ENCODE data around the gene BLTP3B.
"Not testable (repeated sequence)": the region's sequence is repeated elsewhere in the genome, so short reads cannot be mapped to it uniquely, and the experiment has no call there.

The BLTP3B gene

GRCh38 chr12:100142851-100143559, at the start of gene BLTP3B:
Gene BLTP3B (minus strand): TSS chr12:100142874. CDS start chr12:100142635, 239 bp downstream.
- Histone ChIP-seq H3K27me3 (no peaks in the 10 kb centered on the region), H3K9me3 (no peaks in the 10 kb centered on the region), H3K4me1 (peaks cover 0 to 38% (median 20%) of the 10 kb centered on the region in 4 donors), H3K27ac (peak within 1 kb of the TSS; percentile 100), H3K36me3 (no peaks in the 10 kb centered on the region), H3K4me3 (peak within 1 kb of the TSS; percentile 97 to 99)
- DNase-seq, result peak; percentile 91 to 97
- intact Hi-C loops (cut with DNase I; ENCODE audit: low total_unique reads), result loop anchor here (5.0 kb wide), 1 partner anchor 231 kb away; no protein-coding TSS in a partner anchor
- no peak for TF ChIP-seq CTCF (IDR thresholded peaks at IDR 0.05)

GRCh38 chr12:100189636-100190394, 47.1 kb upstream of the BLTP3B start:
- peaks cover 0 to 29% (median 0%) of the 10 kb centered on the region in 3 donors for H3K36me3 ChIP-seq
- intact Hi-C loops (cut with DNase I; ENCODE audit: low total_unique reads), result loop anchor here (10.0 kb wide), 1 partner anchor 55 kb away; no protein-coding TSS in a partner anchor
- TF ChIP-seq CTCF (IDR thresholded peaks at IDR 0.05), result no peak
- no peak overlapping the region for H3K4me3 ChIP-seq
- no peaks in the 10 kb centered on the region for H3K27me3 ChIP-seq
- no peak overlapping the region for H3K27ac ChIP-seq
- peaks cover 0 to 19% (median 13%) of the 10 kb centered on the region in 4 donors for H3K4me1 ChIP-seq
- no peak for DNase-seq
- H3K9me3 ChIP-seq, result no peaks in the 10 kb centered on the region

- H3K9me3 ChIP-seq; intact Hi-C loops (cut with DNase I; ENCODE audit: low total_unique reads); H3K27me3 ChIP-seq; DNase-seq; H3K4me3 ChIP-seq; H3K27ac ChIP-seq: not testable (repeated sequence)
- peaks cover 0 to 25% (median 15%) of the 10 kb centered on the region in 4 donors for H3K4me1 ChIP-seq
- peaks cover 0 to 22% (median 0%) of the 10 kb centered on the region in 3 donors for H3K36me3 ChIP-seq
Observed at GRCh38 chr12:100188888-100189635, 46.4 kb upstream of the BLTP3B start.

GRCh38 chr12:100187857-100188519, 45.3 kb upstream of the BLTP3B start:
- H3K9me3 ChIP-seq, result no peaks in the 10 kb centered on the region
- H3K4me1 ChIP-seq, result peaks cover 0 to 25% (median 15%) of the 10 kb centered on the region in 4 donors
- DNase-seq, result no peak
- no peaks in the 10 kb centered on the region for H3K27me3 ChIP-seq
- no peak overlapping the region for H3K27ac ChIP-seq
- no peak for TF ChIP-seq CTCF (IDR thresholded peaks at IDR 0.05)
- no peak overlapping the region for H3K4me3 ChIP-seq
- intact Hi-C loops (cut with DNase I; ENCODE audit: low total_unique reads), result no loop called here
- peaks cover 0 to 13% (median 0%) of the 10 kb centered on the region in 3 donors for H3K36me3 ChIP-seq

- H3K9me3 ChIP-seq, result no peaks in the 10 kb centered on the region
- peaks cover 0 to 13% (median 0%) of the 10 kb centered on the region in 3 donors for H3K36me3 ChIP-seq
- no peak for DNase-seq
- H3K4me1 ChIP-seq, result peaks cover 0 to 25% (median 15%) of the 10 kb centered on the region in 4 donors
- no peak overlapping the region for H3K4me3 ChIP-seq
- no peaks in the 10 kb centered on the region for H3K27me3 ChIP-seq
- H3K27ac ChIP-seq, result peak overlapping the region; percentile 75 to 83
- intact Hi-C loops (cut with DNase I; ENCODE audit: low total_unique reads), result no loop called here
- no peak for TF ChIP-seq CTCF (IDR thresholded peaks at IDR 0.05)
Observed at GRCh38 chr12:100187068-100187467, 44.4 kb upstream of the BLTP3B start.

All from tibial artery (tissue), 4 donors.